Measurements from ENCODE around the gene PRKG1. TPM values are rescaled to one million over a fixed set of nuclear protein-coding genes. Genes with fewer than 3 reads are reported as not detected.

PRKG1 gene
- total RNA-seq, 4 donors from 2014 or later = 1.2 to 6.5 (median 2.7) TPM

GRCh38 chr10:51244748-51245490 is 170.6 kb downstream of the PRKG1 start:
- no peak overlapping the region for H3K27ac ChIP-seq
- TF ChIP-seq CTCF (IDR thresholded peaks at IDR 0.05) (no peak), POLR2AphosphoS5 (IDR thresholded peaks at IDR 0.05) (no peak), POLR2A (IDR thresholded peaks at IDR 0.05) (no peak), EP300 (IDR thresholded peaks at IDR 0.05) (no peak)
- DNase-seq (ENCODE audit: low spot score in 2 of 2) = no peak
- WGBS = 31% methylated on average over 4 of the region's 4 CpGs
- H3K4me3 ChIP-seq = no peak overlapping the region
- H3K4me1 ChIP-seq = peaks cover 2% of the 10 kb centered on the region
- no peaks in the 10 kb centered on the region for H3K36me3 ChIP-seq
- no peaks in the 10 kb centered on the region for H3K9me3 ChIP-seq
- no peaks in the 10 kb centered on the region for H3K27me3 ChIP-seq

- H3K9me3 ChIP-seq = no peaks in the 10 kb centered on the region
- no peaks in the 10 kb centered on the region for H3K27me3 ChIP-seq
- H3K4me3 ChIP-seq = no peak overlapping the region
- peaks cover 2% of the 10 kb centered on the region for H3K4me1 ChIP-seq
- TF ChIP-seq POLR2A (IDR thresholded peaks at IDR 0.05) (no peak), CTCF (IDR thresholded peaks at IDR 0.05) (no peak), EP300 (IDR thresholded peaks at IDR 0.05) (no peak), POLR2AphosphoS5 (IDR thresholded peaks at IDR 0.05) (no peak)
- no peak overlapping the region for H3K27ac ChIP-seq
- no peaks in the 10 kb centered on the region for H3K36me3 ChIP-seq
- 58% methylated on average over 1 of the region's 1 CpG for WGBS
- DNase-seq (ENCODE audit: low spot score in 2 of 2) = no peak
Observed at GRCh38 chr10:51246156-51246555, 171.9 kb downstream of the PRKG1 start.

GRCh38 chr10:51250278-51250920 is 176.1 kb downstream of the PRKG1 start:
- Histone ChIP-seq H3K36me3 (no peaks in the 10 kb centered on the region), H3K4me1 (no peaks in the 10 kb centered on the region), H3K27ac (no peak overlapping the region), H3K27me3 (no peaks in the 10 kb centered on the region), H3K9me3 (no peaks in the 10 kb centered on the region), H3K4me3 (no peak overlapping the region)
- TF ChIP-seq POLR2AphosphoS5 (IDR thresholded peaks at IDR 0.05) (no peak), EP300 (IDR thresholded peaks at IDR 0.05) (no peak), CTCF (IDR thresholded peaks at IDR 0.05) (no peak), POLR2A (IDR thresholded peaks at IDR 0.05) (no peak)
- no peak for DNase-seq (ENCODE audit: low spot score in 2 of 2)
- WGBS = 74% methylated on average over 1 of the region's 1 CpG

GRCh38 chr10:51251110-51251509 is 176.8 kb downstream of the PRKG1 start:
- no peaks in the 10 kb centered on the region for H3K36me3 ChIP-seq
- no peak for DNase-seq (ENCODE audit: low spot score in 2 of 2)
- H3K27me3 ChIP-seq = no peaks in the 10 kb centered on the region
- no peaks in the 10 kb centered on the region for H3K9me3 ChIP-seq
- H3K27ac ChIP-seq = no peak overlapping the region
- H3K4me1 ChIP-seq = no peaks in the 10 kb centered on the region
- no peak for TF ChIP-seq POLR2A (IDR thresholded peaks at IDR 0.05)
- TF ChIP-seq EP300 (IDR thresholded peaks at IDR 0.05) = no peak
- no peak for TF ChIP-seq CTCF (IDR thresholded peaks at IDR 0.05)
- no peak for TF ChIP-seq POLR2AphosphoS5 (IDR thresholded peaks at IDR 0.05)
- no peak overlapping the region for H3K4me3 ChIP-seq
- WGBS = 24% methylated on average over 1 of the region's 1 CpG

- Histone ChIP-seq H3K36me3 (no peaks in the 10 kb centered on the region), H3K27ac (no peak overlapping the region), H3K9me3 (no peaks in the 10 kb centered on the region), H3K27me3 (no peaks in the 10 kb centered on the region), H3K4me3 (no peak overlapping the region), H3K4me1 (no peaks in the 10 kb centered on the region)
- no peak for TF ChIP-seq CTCF (IDR thresholded peaks at IDR 0.05)
- TF ChIP-seq EP300 (IDR thresholded peaks at IDR 0.05) = no peak
- TF ChIP-seq POLR2AphosphoS5 (IDR thresholded peaks at IDR 0.05) = no peak
- no peak for TF ChIP-seq POLR2A (IDR thresholded peaks at IDR 0.05)
- DNase-seq (ENCODE audit: low spot score in 2 of 2) = no peak
- WGBS = 62% methylated on average over 4 of the region's 4 CpGs
Observed at GRCh38 chr10:51255381-51255780, 181.1 kb downstream of the PRKG1 start.
